Measurements from ENCODE around the gene ARID5A. TPM values are rescaled to one million over a fixed set of nuclear protein-coding genes. Genes with fewer than 3 reads are reported as not detected.

The ARID5A gene
- polyA plus RNA-seq, 3 donors, result 27.8 to 38.8 (median 37.7) TPM

- Mint-ChIP-seq H3K27me3 (ENCODE audit: low read depth in 3 of 3) (peaks cover 0 to 6% (median 6%) of the 10 kb centered on the region in 3 donors), H3K36me3 (no peaks in the 10 kb centered on the region), H3K27ac (no peak overlapping the region), H3K4me3 (no peak overlapping the region), H3K9me3 (peaks cover 8 to 20% (median 11%) of the 10 kb centered on the region in 7 donors), H3K4me1 (peaks cover 18% of the 10 kb centered on the region)
- Histone ChIP-seq H3K27ac (ENCODE audit: low read depth in 1 of 2, low read length in 2 of 2) (no peak overlapping the region), H3K9me3 (replicated peaks in 1 of 2; ENCODE audit: control insufficient read depth in 1 of 2, insufficient read depth in 1 of 2, low read length in 2 of 2) (peaks cover 3 to 5% of the 10 kb centered on the region in 2 donors), H3K4me2 (replicated peaks; ENCODE audit: extremely low read depth, low read length, poor library complexity, severe bottlenecking) (no peak overlapping the region), H2AFZ (ENCODE audit: insufficient read depth, low read depth, low read length, poor library complexity, severe bottlenecking) (no peak overlapping the region), H4K20me1 (ENCODE audit: insufficient read depth, low read length) (no peaks in the 10 kb centered on the region), H3K27me3 (ENCODE audit: control insufficient read depth in 2 of 2, insufficient read depth in 2 of 2, low read length in 2 of 2) (no peaks in the 10 kb centered on the region), H3K4me1 (ENCODE audit: control insufficient read depth in 1 of 2, insufficient read depth in 2 of 2, low read length in 2 of 2) (peaks cover 7 to 16% of the 10 kb centered on the region in 2 donors), H3K4me3 (replicated peaks in 1 of 3; ENCODE audit: low read depth in 2 of 3, low read length in 3 of 3) (no peak overlapping the region), H3K9ac (ENCODE audit: insufficient read depth, low read length, poor library complexity, severe bottlenecking) (no peak overlapping the region), H3K36me3 (replicated peaks in 1 of 2; ENCODE audit: control insufficient read depth in 1 of 2, insufficient read depth in 2 of 2, low read length in 2 of 2) (no peaks in the 10 kb centered on the region), H3K79me2 (ENCODE audit: insufficient read depth, low read length) (no peaks in the 10 kb centered on the region)
- intact Hi-C loops (cut with micrococcal nuclease), result no loop called here
- no peak for TF ChIP-seq CTCF (IDR thresholded peaks at IDR 0.05)
- 100% methylated on average over 3 of the region's 5 CpGs for WGBS (ENCODE audit: insufficient coverage)
- DNase-seq, result no peak
Observed at GRCh38 chr2:96493072-96493471, 43.5 kb upstream of the ARID5A start.

GRCh38 chr2:96494188-96494587, 42.4 kb upstream of the ARID5A start:
- intact Hi-C loops (cut with micrococcal nuclease), result no loop called here
- Mint-ChIP-seq H3K9me3 (peaks cover 8 to 20% (median 11%) of the 10 kb centered on the region in 7 donors), H3K27me3 (ENCODE audit: low read depth in 3 of 3) (peaks cover 0 to 8% (median 6%) of the 10 kb centered on the region in 3 donors), H3K4me1 (peaks cover 13% of the 10 kb centered on the region), H3K27ac (no peak overlapping the region), H3K4me3 (no peak overlapping the region), H3K36me3 (no peaks in the 10 kb centered on the region)
- no peak for DNase-seq
- no peaks in the 10 kb centered on the region for H3K27me3 ChIP-seq (ENCODE audit: control insufficient read depth in 2 of 2, insufficient read depth in 2 of 2, low read length in 2 of 2)
- H3K36me3 ChIP-seq (replicated peaks in 1 of 2; ENCODE audit: control insufficient read depth in 1 of 2, insufficient read depth in 2 of 2, low read length in 2 of 2), result no peaks in the 10 kb centered on the region
- no CpG with 5 or more reads among the region's 1 CpG for WGBS (ENCODE audit: insufficient coverage)
- peaks cover 3 to 5% of the 10 kb centered on the region in 2 donors for H3K9me3 ChIP-seq (replicated peaks in 1 of 2; ENCODE audit: control insufficient read depth in 1 of 2, insufficient read depth in 1 of 2, low read length in 2 of 2)
- no peak overlapping the region for H2AFZ ChIP-seq (ENCODE audit: insufficient read depth, low read depth, low read length, poor library complexity, severe bottlenecking)
- no peak overlapping the region for H3K4me3 ChIP-seq (replicated peaks in 1 of 3; ENCODE audit: low read depth in 2 of 3, low read length in 3 of 3)
- H3K9ac ChIP-seq (ENCODE audit: insufficient read depth, low read length, poor library complexity, severe bottlenecking), result no peak overlapping the region
- TF ChIP-seq CTCF (IDR thresholded peaks at IDR 0.05), result no peak
- no peaks in the 10 kb centered on the region for H4K20me1 ChIP-seq (ENCODE audit: insufficient read depth, low read length)
- peaks cover 6 to 15% of the 10 kb centered on the region in 2 donors for H3K4me1 ChIP-seq (ENCODE audit: control insufficient read depth in 1 of 2, insufficient read depth in 2 of 2, low read length in 2 of 2)
- H3K79me2 ChIP-seq (ENCODE audit: insufficient read depth, low read length), result no peaks in the 10 kb centered on the region
- no peak overlapping the region for H3K4me2 ChIP-seq (replicated peaks; ENCODE audit: extremely low read depth, low read length, poor library complexity, severe bottlenecking)
- H3K27ac ChIP-seq (ENCODE audit: low read depth in 1 of 2, low read length in 2 of 2), result no peak overlapping the region
